K562 (cell line): ENCODE data around the gene BOLA1. TPM values are rescaled to one million over a fixed set of nuclear protein-coding genes. Genes with fewer than 3 reads are reported as not detected.

Experiments used
- DMBX1 ChIP-seq: fragments of 250-450 bp; sonication (Bioruptor Pico); IDR thresholded peaks from 2 replicates; pipeline ENCODE4 v1.8.0; 2022; ENCODE audit warnings: inconsistent platforms, mild to moderate bottlenecking, moderate library complexity, borderline replicate concordance
- ETS2 ChIP-seq: IDR thresholded peaks from 2 replicates; pipeline ENCODE4 v1.6.1; 2016; ENCODE audit warnings: borderline replicate concordance, missing genetic modification characterization, mild to moderate bottlenecking, moderate library complexity, missing compliant biosample characterization; ENCODE audit not compliant: poor library complexity, severe bottlenecking
- ETV6 ChIP-seq, 3 experiments: fragments of 150-350 bp in 1 of 3; sonication (generic) in 1 of 3; formaldehyde crosslinking in 1 of 3; IDR thresholded peaks; 2 replicates each; pipeline versions ENCODE4 v1.6.1 to v1.8.0; 2014 to 2022; ENCODE audit warnings: borderline replicate concordance in 2 of 3, low read depth in 2 of 3, antibody characterized with exemption in 1 of 3, low read length in 1 of 3, mild to moderate bottlenecking in 1 of 3, missing genetic modification reagents in 1 of 3
- GATA2 ChIP-seq: sonication (generic); formaldehyde crosslinking; IDR thresholded peaks from 2 replicates; pipeline ENCODE4 v1.4.0; 2020; ENCODE audit warnings: mild to moderate bottlenecking, missing genetic modification reagents
- HIVEP1 ChIP-seq: fragments of 250-450 bp; sonication (Bioruptor Pico); IDR thresholded peaks from 2 replicates; pipeline ENCODE4 v1.4.0; 2020; ENCODE audit warnings: mild to moderate bottlenecking
- HMGN3 ChIP-seq: IDR thresholded peaks from 2 replicates; pipeline ENCODE4 v1.6.1; 2011; ENCODE audit warnings: borderline replicate concordance, low read depth, mild to moderate bottlenecking, mixed read lengths, low read length; ENCODE audit not compliant: insufficient read length; ENCODE audit errors: extremely low read depth
- HNRNPK ChIP-seq: fragments of 200-400 bp; formaldehyde crosslinking; IDR thresholded peaks from one replicate; pipeline ENCODE4 v1.6.1; 2018; ENCODE audit warnings: mild to moderate bottlenecking, low read depth, low read length; ENCODE audit not compliant: poor library complexity, severe bottlenecking
- IRF1 ChIP-seq: sonication (generic); formaldehyde crosslinking; IDR thresholded peaks from 2 replicates; pipeline ENCODE4 v1.8.0; 2022; ENCODE audit warnings: missing genetic modification reagents, mild to moderate bottlenecking, borderline replicate concordance
- KDM1A ChIP-seq, 2 experiments: fragments of 450-650 bp; IDR thresholded peaks; 2 replicates each; pipeline ENCODE4 v1.6.1; 2016; ENCODE audit warnings: mild to moderate bottlenecking in 2 of 2
- KHSRP ChIP-seq: fragments of 450-650 bp; IDR thresholded peaks from 2 replicates; pipeline ENCODE4 v1.6.1; 2017
- NFRKB ChIP-seq: fragments of 450-650 bp; IDR thresholded peaks from 2 replicates; pipeline ENCODE4 v1.6.1; 2016; ENCODE audit warnings: low read depth
- POLR2AphosphoS5 ChIP-seq: IDR thresholded peaks from 2 replicates; pipeline ENCODE4 v1.6.1; 2011; ENCODE audit warnings: mild to moderate bottlenecking, low read depth, low read length, moderate library complexity; ENCODE audit not compliant: control insufficient read depth, insufficient read depth
- POLR2H ChIP-seq: IDR thresholded peaks from 2 replicates; pipeline ENCODE4 v1.6.1; 2016; ENCODE audit warnings: missing genetic modification characterization, low read depth, mild to moderate bottlenecking, control low read depth, missing compliant biosample characterization, moderate library complexity
- PTRF ChIP-seq: fragments of 450-650 bp; IDR thresholded peaks from 2 replicates; pipeline ENCODE4 v1.6.1; 2016; ENCODE audit warnings: mild to moderate bottlenecking, missing genetic modification characterization, missing compliant biosample characterization
- SMARCC2 ChIP-seq: fragments of 450-650 bp; IDR thresholded peaks from 2 replicates; pipeline ENCODE4 v1.6.1; 2017; ENCODE audit warnings: antibody characterized with exemption, moderate library complexity, mild to moderate bottlenecking, low read depth
- XRCC3 ChIP-seq: fragments of 450-650 bp; IDR thresholded peaks from 2 replicates; pipeline ENCODE4 v1.6.1; 2017; ENCODE audit warnings: mild to moderate bottlenecking, moderate library complexity
- YY1 ChIP-seq, 3 experiments: IDR thresholded peaks; 2 replicates each; pipeline ENCODE4 v1.6.1; 2011; ENCODE audit warnings: low read length in 2 of 3, mild to moderate bottlenecking in 2 of 3, moderate library complexity in 2 of 3, borderline replicate concordance in 1 of 3, control low read depth in 1 of 3, low read depth in 1 of 3; ENCODE audit not compliant: insufficient read depth in 3 of 3, insufficient replicate concordance in 2 of 3, control insufficient read depth in 1 of 3, insufficient read length in 1 of 3; ENCODE audit errors: extremely low read depth in 1 of 3
- ZNF146 ChIP-seq: IDR thresholded peaks from one replicate; pipeline ENCODE4 v1.6.1; 2018; ENCODE audit warnings: missing compliant biosample characterization; ENCODE audit not compliant: unreplicated experiment
- ZNF197 ChIP-seq: fragments of 200-800 bp; sonication (Bioruptor generic); IDR thresholded peaks from 2 replicates; pipeline ENCODE4 v1.6.1; 2016; ENCODE audit warnings: low read depth, missing genetic modification characterization, missing compliant biosample characterization
- ZNF507 ChIP-seq: conservative IDR thresholded peaks from 2 replicates; pipeline ENCODE4 v1.6.1; 2017; ENCODE audit warnings: missing genetic modification characterization, missing compliant biosample characterization
- ZNF695 ChIP-seq: fragments of 450-650 bp; formaldehyde crosslinking; IDR thresholded peaks from 2 replicates; pipeline ENCODE4 v1.4.0; 2020; ENCODE audit warnings: mild to moderate bottlenecking, moderate library complexity
- polyA plus RNA-seq, 8 experiments: library from polyadenylated mRNA; depleted of rRNA in 4 of 8; stranded (reverse) in 5 of 8; unstranded in 3 of 8; fragments of >200 nt; fragmentation: Nextera tagmentation in 2 of 8; fragmentation: Illumina TruSeq in 1 of 8; extraction: Ambion mirVana in 2 of 8; extraction: Trizol in 1 of 8; gene quantifications; 2 replicates each; pipeline versions ENCODE4 v1.2.1 to v1.2.3, GENCODE V29; 2011 to 2014; ENCODE audit warnings: inconsistent platforms in 1 of 8, missing spikeins in 1 of 8
- total RNA-seq, 7 experiments: library from RNA; depleted of rRNA in 6 of 7; stranded (reverse); fragments of >200 nt in 6 of 7; fragmentation: Illumina TruSeq in 2 of 7; extraction: Trizol in 2 of 7; gene quantifications; 2 replicates each; pipeline versions ENCODE4 v1.2.1 to v1.2.3, GENCODE V29; 2011 to 2021; ENCODE audit warnings: low replicate concordance in 1 of 7
- TF ChIP-seq, protein P1 (sequence below): fragments of 250-450 bp; sonication (Bioruptor Pico); IDR thresholded peaks from 2 replicates; pipeline ENCODE4 v1.8.0; 2021; ENCODE audit warnings: moderate library complexity, mild to moderate bottlenecking, inconsistent platforms
- TF ChIP-seq, protein P2 (sequence below): fragments of 450-650 bp; formaldehyde crosslinking; IDR thresholded peaks from 2 replicates; pipeline ENCODE4 v1.4.0; 2022; ENCODE audit warnings: mild to moderate bottlenecking, moderate library complexity

The BOLA1 gene
- total and polyA plus RNA-seq, 9 of the 15 experiments (the other 6 are each of a cell fraction or from before 2014, with no cell fraction given) = 0.18 to 1.2 (median 0.40) TPM; not detected in 2

- TF ChIP-seq, protein P1, sequence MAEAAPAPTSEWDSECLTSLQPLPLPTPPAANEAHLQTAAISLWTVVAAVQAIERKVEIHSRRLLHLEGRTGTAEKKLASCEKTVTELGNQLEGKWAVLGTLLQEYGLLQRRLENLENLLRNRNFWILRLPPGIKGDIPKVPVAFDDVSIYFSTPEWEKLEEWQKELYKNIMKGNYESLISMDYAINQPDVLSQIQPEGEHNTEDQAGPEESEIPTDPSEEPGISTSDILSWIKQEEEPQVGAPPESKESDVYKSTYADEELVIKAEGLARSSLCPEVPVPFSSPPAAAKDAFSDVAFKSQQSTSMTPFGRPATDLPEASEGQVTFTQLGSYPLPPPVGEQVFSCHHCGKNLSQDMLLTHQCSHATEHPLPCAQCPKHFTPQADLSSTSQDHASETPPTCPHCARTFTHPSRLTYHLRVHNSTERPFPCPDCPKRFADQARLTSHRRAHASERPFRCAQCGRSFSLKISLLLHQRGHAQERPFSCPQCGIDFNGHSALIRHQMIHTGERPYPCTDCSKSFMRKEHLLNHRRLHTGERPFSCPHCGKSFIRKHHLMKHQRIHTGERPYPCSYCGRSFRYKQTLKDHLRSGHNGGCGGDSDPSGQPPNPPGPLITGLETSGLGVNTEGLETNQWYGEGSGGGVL (CRISPR knock-in tag) = no peak
- TF ChIP-seq HIVEP1 (no peak), ZNF146 (CRISPR knock-in tag) (peak; percentile 30), XRCC3 (no peak), ETS2 (tag) (no peak), DMBX1 (CRISPR knock-in tag) (no peak), HMGN3 (no peak), KHSRP (no peak), NFRKB (peak; percentile 92), POLR2H (tag) (peak; percentile 99), KDM1A (IDR thresholded peaks at IDR 0.05) (peak in 1 of 2 experiments; percentile 55; a peak in 3 of 4 replicates), SMARCC2 (no peak), HNRNPK (no peak), GATA2 (CRISPR knock-in tag) (0 out of 2 replicates have a peak, but pooled peaks have one; percentile 17), ZNF197 (CRISPR knock-in tag) (no peak; the same call in 1 of the 2 replicates), ETV6 (IDR thresholded peaks at IDR 0.05; ENCODE audit: borderline replicate concordance in 1 of 2, low read depth in 2 of 2, low read length in 1 of 2) (no peak), ETV6 (CRISPR knock-in tag; IDR thresholded peaks at IDR 0.05; ENCODE audit: borderline replicate concordance) (0 out of 2 replicates have a peak, but pooled peaks have one; percentile 64), YY1 (IDR thresholded peaks at IDR 0.05; ENCODE audit: borderline replicate concordance in 1 of 3, control insufficient read depth in 1 of 3, extremely low read depth in 1 of 3, insufficient read depth in 3 of 3, insufficient read length in 1 of 3, insufficient replicate concordance in 2 of 3, low read depth in 1 of 3, low read length in 2 of 3) (peak in 2 of 3 experiments; percentile 74 to 81), IRF1 (CRISPR knock-in tag) (no peak; the same call in 1 of the 2 replicates), PTRF (tag) (no peak), POLR2AphosphoS5 (peak; percentile 93), ZNF695 (no peak), ZNF507 (no peak)
- TF ChIP-seq, protein P2, sequence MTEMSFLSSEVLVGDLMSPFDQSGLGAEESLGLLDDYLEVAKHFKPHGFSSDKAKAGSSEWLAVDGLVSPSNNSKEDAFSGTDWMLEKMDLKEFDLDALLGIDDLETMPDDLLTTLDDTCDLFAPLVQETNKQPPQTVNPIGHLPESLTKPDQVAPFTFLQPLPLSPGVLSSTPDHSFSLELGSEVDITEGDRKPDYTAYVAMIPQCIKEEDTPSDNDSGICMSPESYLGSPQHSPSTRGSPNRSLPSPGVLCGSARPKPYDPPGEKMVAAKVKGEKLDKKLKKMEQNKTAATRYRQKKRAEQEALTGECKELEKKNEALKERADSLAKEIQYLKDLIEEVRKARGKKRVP (CRISPR knock-in tag) = no peak; the same call in 1 of the 2 replicates
Measured at GRCh38 chr1:149886396-149887195, 12.8 kb upstream of the BOLA1 start (continued).
